SK-N-SH treated with all-trans-retinoic acid at 6 μM for 48 hours (cell line): ENCODE data around the gene PRR5.

ENCODE experiments used
- ARNTL ChIP-seq: fragments of 450-650 bp; formaldehyde crosslinking; IDR thresholded peaks from 2 replicates; pipeline ENCODE4 v1.5.0; 2020; ENCODE audit warnings: low read depth, mild to moderate bottlenecking, moderate library complexity, borderline replicate concordance
- CSRNP3 ChIP-seq: fragments of 250-450 bp; sonication (Bioruptor Pico); IDR thresholded peaks from 2 replicates; pipeline ENCODE4 v1.5.1; 2021; ENCODE audit warnings: mild to moderate bottlenecking, moderate library complexity
- SNAI2 ChIP-seq: fragments of 250-450 bp; sonication (Bioruptor Pico); IDR thresholded peaks from 2 replicates; pipeline ENCODE4 v1.5.0; 2020; ENCODE audit warnings: mild to moderate bottlenecking, moderate library complexity
- TCF4 ChIP-seq: fragments of 250-450 bp; sonication (Bioruptor Pico); IDR thresholded peaks from 2 replicates; pipeline ENCODE4 v1.8.0; 2021; ENCODE audit warnings: mild to moderate bottlenecking, moderate library complexity, borderline replicate concordance
- ZFP3 ChIP-seq: fragments of 250-450 bp; sonication (Bioruptor Pico); IDR thresholded peaks from 2 replicates; pipeline ENCODE4 v1.5.0; 2020; ENCODE audit warnings: mild to moderate bottlenecking, moderate library complexity
- ZFP30 ChIP-seq: fragments of 450-650 bp; formaldehyde crosslinking; IDR thresholded peaks from 2 replicates; pipeline ENCODE4 v1.5.0; 2022; ENCODE audit warnings: mild to moderate bottlenecking, moderate library complexity
- ZNF565 ChIP-seq: fragments of 450-650 bp; formaldehyde crosslinking; conservative IDR thresholded peaks from 2 replicates; pipeline ENCODE4 v1.5.0; 2020; ENCODE audit warnings: low read depth, mild to moderate bottlenecking, moderate library complexity

GRCh38 chr22:44745853-44746789 is 44.1 kb downstream of the PRR5 start:
- no peak for TF ChIP-seq CSRNP3
- TF ChIP-seq ZFP30, result no peak
- no peak for TF ChIP-seq SNAI2 (CRISPR knock-in tag)
- no peak for TF ChIP-seq ZNF565 (CRISPR knock-in tag)
- TF ChIP-seq TCF4 (CRISPR knock-in tag), result no peak
- no peak for TF ChIP-seq ZFP3 (CRISPR knock-in tag)
- no peak for TF ChIP-seq ARNTL (CRISPR knock-in tag)
